ENCODE results near the gene PTPRT. TPM values are rescaled to one million over a fixed set of nuclear protein-coding genes. Genes with fewer than 3 reads are reported as not detected.

Gene PTPRT
- total RNA-seq, 4 donors from 2014 or later: 0.72 to 2.5 (median 1.4) TPM

GRCh38 chr20:42429761-42430458 lies 759.8 kb downstream of the PTPRT start:
- Histone ChIP-seq H3K36me3 (no peaks in the 10 kb centered on the region), H3K9me3 (no peaks in the 10 kb centered on the region), H3K4me3 (no peak overlapping the region), H3K27me3 (no peaks in the 10 kb centered on the region), H3K4me1 (no peaks in the 10 kb centered on the region), H3K27ac (no peak overlapping the region)
- TF ChIP-seq CTCF (IDR thresholded peaks at IDR 0.05) (no peak), POLR2A (IDR thresholded peaks at IDR 0.05) (no peak)
- no peak for DNase-seq (ENCODE audit: low spot score in 2 of 2)
- WGBS: 86% methylated on average over 8 of the region's 8 CpGs

- 71% methylated on average over 15 of the region's 15 CpGs for WGBS
- DNase-seq (ENCODE audit: low spot score in 2 of 2): no peak
- no peaks in the 10 kb centered on the region for H3K9me3 ChIP-seq
- no peak overlapping the region for H3K27ac ChIP-seq
- no peaks in the 10 kb centered on the region for H3K36me3 ChIP-seq
- H3K27me3 ChIP-seq: no peaks in the 10 kb centered on the region
- no peak for TF ChIP-seq POLR2AphosphoS5 (IDR thresholded peaks at IDR 0.05)
- no peak for TF ChIP-seq CTCF (IDR thresholded peaks at IDR 0.05)
- no peak for TF ChIP-seq POLR2A (IDR thresholded peaks at IDR 0.05)
- TF ChIP-seq EP300 (IDR thresholded peaks at IDR 0.05): no peak
- H3K4me3 ChIP-seq: no peak overlapping the region
- no peaks in the 10 kb centered on the region for H3K4me1 ChIP-seq
Observed at GRCh38 chr20:42419814-42420532, 769.7 kb downstream of the PTPRT start.

DNA sequence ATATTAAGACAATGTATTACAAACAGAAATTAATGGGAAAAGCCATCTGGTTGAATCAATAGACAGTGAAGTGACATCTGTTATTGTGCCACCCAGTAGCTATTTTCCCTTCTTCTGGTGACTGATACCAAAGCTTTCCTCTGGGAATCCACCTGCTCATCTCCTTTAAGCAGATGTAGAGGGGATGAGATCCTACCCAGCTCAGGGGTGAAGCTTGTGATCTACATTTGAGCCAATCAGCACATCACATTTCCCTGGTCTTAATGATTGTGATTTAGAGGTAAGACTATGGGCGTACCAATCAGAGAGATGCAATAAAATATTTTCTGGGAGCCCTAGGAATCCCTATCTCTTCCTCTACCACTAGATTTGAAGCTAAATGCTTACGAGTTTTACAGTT lies 782.9 kb downstream of the PTPRT start:
- TF ChIP-seq CTCF (IDR thresholded peaks at IDR 0.05) (no peak), POLR2A (IDR thresholded peaks at IDR 0.05) (no peak), EP300 (IDR thresholded peaks at IDR 0.05) (no peak), POLR2AphosphoS5 (IDR thresholded peaks at IDR 0.05) (no peak)
- Histone ChIP-seq H3K27ac (no peak overlapping the region), H3K9me3 (no peaks in the 10 kb centered on the region), H3K4me3 (no peak overlapping the region), H3K36me3 (no peaks in the 10 kb centered on the region), H3K27me3 (no peaks in the 10 kb centered on the region), H3K4me1 (no peaks in the 10 kb centered on the region)
- DNase-seq (ENCODE audit: low spot score in 2 of 2): no peak
- WGBS: 87% methylated on average over 2 of the region's 2 CpGs

DNA sequence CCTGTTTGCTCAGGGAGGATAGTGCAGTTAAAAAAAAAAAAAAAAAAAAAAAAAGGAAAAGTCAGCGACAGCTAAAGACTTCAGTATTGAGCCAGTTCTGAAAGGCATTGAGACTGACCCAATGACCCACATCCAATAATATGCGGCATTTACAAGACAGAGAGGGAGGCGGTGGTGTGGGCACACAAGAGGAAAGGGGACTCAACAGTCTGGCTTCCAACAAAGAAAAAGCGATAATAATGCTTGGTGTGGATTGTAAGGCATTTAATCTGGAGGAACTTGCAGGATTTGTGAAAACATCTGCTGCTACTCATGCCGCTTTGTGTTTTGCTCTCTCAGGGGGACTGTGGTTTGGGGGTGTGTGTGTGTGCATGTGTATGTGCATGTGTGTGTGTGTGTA lies 787.3 kb downstream of the PTPRT start:
- Histone ChIP-seq H3K4me1 (no peaks in the 10 kb centered on the region), H3K9me3 (no peaks in the 10 kb centered on the region), H3K27ac (no peak overlapping the region), H3K36me3 (no peaks in the 10 kb centered on the region), H3K27me3 (no peaks in the 10 kb centered on the region), H3K4me3 (no peak overlapping the region)
- no peak for DNase-seq (ENCODE audit: low spot score in 2 of 2)
- no peak for TF ChIP-seq POLR2A (IDR thresholded peaks at IDR 0.05)
- TF ChIP-seq CTCF (IDR thresholded peaks at IDR 0.05): no peak
- TF ChIP-seq POLR2AphosphoS5 (IDR thresholded peaks at IDR 0.05): no peak
- no peak for TF ChIP-seq EP300 (IDR thresholded peaks at IDR 0.05)
- 54% methylated on average over 5 of the region's 5 CpGs for WGBS

DNA sequence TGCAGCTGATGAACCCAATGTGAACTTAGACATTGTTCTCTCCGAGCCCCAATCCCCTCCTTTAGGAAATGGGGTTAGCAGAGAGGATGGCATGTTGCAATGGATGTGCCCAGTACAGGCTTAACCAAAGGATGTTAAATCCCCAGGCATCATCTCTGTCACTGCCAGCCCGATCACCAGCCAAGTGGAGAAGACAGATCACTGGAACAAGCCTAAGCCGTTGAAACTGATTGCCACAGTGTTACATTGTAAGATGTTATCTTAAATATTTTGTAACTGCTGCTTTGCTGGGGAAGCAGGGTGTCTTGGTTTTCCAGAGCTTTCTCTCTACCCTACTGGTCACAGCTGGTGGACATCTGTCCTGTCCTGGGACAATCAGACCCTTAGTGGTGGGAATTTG lies 788.1 kb downstream of the PTPRT start:
- H3K27ac ChIP-seq: no peak overlapping the region
- WGBS: 35% methylated on average over 3 of the region's 3 CpGs
- no peaks in the 10 kb centered on the region for H3K36me3 ChIP-seq
- no peaks in the 10 kb centered on the region for H3K4me1 ChIP-seq
- no peak for TF ChIP-seq POLR2AphosphoS5 (IDR thresholded peaks at IDR 0.05)
- no peak for TF ChIP-seq EP300 (IDR thresholded peaks at IDR 0.05)
- TF ChIP-seq CTCF (IDR thresholded peaks at IDR 0.05): no peak
- no peak for TF ChIP-seq POLR2A (IDR thresholded peaks at IDR 0.05)
- H3K4me3 ChIP-seq: no peak overlapping the region
- no peaks in the 10 kb centered on the region for H3K9me3 ChIP-seq
- DNase-seq (ENCODE audit: low spot score in 2 of 2): no peak
- H3K27me3 ChIP-seq: no peaks in the 10 kb centered on the region

Measured in suprapubic skin (tissue), 4 donors.